HCT116 (cell line): ENCODE measurements around the gene ZNF322. TPM values are rescaled to one million over a fixed set of nuclear protein-coding genes. Genes with fewer than 3 reads are reported as not detected.

ENCODE experiments used
- ATAC-seq: fragments of 200-7000 bp; cut with Tn5 transposase; 2 replicates; pipeline ENCODE4 v1.9.1; 2020; ENCODE audit warnings: mild to moderate bottlenecking, moderate library complexity
- BruUV-seq: library from RNA; stranded (reverse); fragments of 400-500 nt; replicated peaks from 2 replicates; lab custom pipeline; 2021; lab: Mats Ljungman, UMichigan
- CTCF ChIA-PET: fragments of 300-600 bp; sonication (Branson Sonifier 250); formaldehyde crosslinking; loops from one replicate; lab custom pipeline; 2021; ENCODE audit warnings: antibody characterized with exemption; lab: Charles Lee
- POLR2A ChIA-PET: fragments of 300-600, 350-600 bp; sonication (Branson Sonifier 250); formaldehyde crosslinking; loops from one replicate; lab custom pipeline; 2021; ENCODE audit warnings: antibody characterized with exemption; lab: Charles Lee
- RAD21 ChIA-PET, 2 experiments: fragments of 300-600 bp; sonication (Branson Sonifier 250); formaldehyde crosslinking; loops; one replicate each; lab custom pipeline; 2023; ENCODE audit warnings: low total read pairs in 2 of 2; ENCODE audit not compliant: uncharacterized antibody in 2 of 2, unreplicated experiment in 2 of 2, low non-redundant PET in 1 of 2; lab: Charles Lee
- DNase-seq: peaks from one replicate; pipeline ENCODE4 v3.0.0-alpha.2; 2010; ENCODE audit warnings: low read depth, low spot score
- H2AFZ ChIP-seq: fragments of 200-600 bp; shearing (Covaris generic), sonication (generic); 2 replicates; pipeline ENCODE4 v1.6.1; 2017; ENCODE audit warnings: low read depth, mixed run types, mixed read lengths, antibody characterized with exemption, low read length; ENCODE audit not compliant: poor library complexity, severe bottlenecking
- H3K27ac ChIP-seq: 2 replicates; pipeline ENCODE4 v1.5.1; 2012; ENCODE audit warnings: low read depth, low read length
- H3K27me3 ChIP-seq: fragments of 200-600 bp; sonication (generic); 2 replicates; pipeline ENCODE4 v1.6.1; 2016; ENCODE audit warnings: mixed run types, low read length, mixed read lengths; ENCODE audit not compliant: insufficient read depth
- H3K36me3 ChIP-seq, 2 experiments: fragments of 200-500 bp in 1 of 2; fragments of 200-600 bp in 1 of 2; sonication (Bioruptor generic) in 1 of 2; sonication (generic) in 1 of 2; 2 replicates each; pipeline versions ENCODE4 v1.5.1 to v1.6.1; 2014 to 2016; ENCODE audit warnings: low read length in 2 of 2, inconsistent platforms in 1 of 2, mixed read lengths in 1 of 2, mixed run types in 1 of 2; ENCODE audit not compliant: insufficient read depth in 2 of 2, control insufficient read depth in 1 of 2
- H3K4me1 ChIP-seq, 2 experiments: fragments of 200-600 bp in 1 of 2; sonication (generic) in 1 of 2; 2 replicates each; pipeline versions ENCODE4 v1.5.1 to v1.6.1; 2012 to 2017; ENCODE audit warnings: low read length in 2 of 2, inconsistent platforms in 1 of 2, mild to moderate bottlenecking in 1 of 2, mixed read lengths in 1 of 2, mixed run types in 1 of 2, moderate library complexity in 1 of 2; ENCODE audit not compliant: insufficient read depth in 2 of 2, control insufficient read depth in 1 of 2
- H3K4me2 ChIP-seq: fragments of 200-600 bp; sonication (generic); 2 replicates; pipeline ENCODE4 v1.6.1; 2017; ENCODE audit warnings: mixed run types, low read length, mixed read lengths
- H3K4me3 ChIP-seq, 2 experiments: fragments of 200-600 bp in 1 of 2; sonication (generic) in 1 of 2; replicated peaks in 1 of 2; 2 replicates each; pipeline ENCODE4 v1.5.1; 2011 to 2016; ENCODE audit warnings: low read length in 2 of 2, control low read depth in 1 of 2, low read depth in 1 of 2, mild to moderate bottlenecking in 1 of 2, mixed read lengths in 1 of 2, mixed run types in 1 of 2
- H3K79me2 ChIP-seq: fragments of 200-600 bp; sonication (generic); 2 replicates; pipeline ENCODE4 v1.6.1; 2017; ENCODE audit warnings: mild to moderate bottlenecking, mixed run types, low read length, moderate library complexity, mixed read lengths; ENCODE audit not compliant: insufficient read depth
- H3K9ac ChIP-seq: fragments of 200-600 bp; sonication (generic); 2 replicates; pipeline ENCODE4 v1.6.1; 2016; ENCODE audit warnings: low read length, mixed read lengths
- H3K9me2 ChIP-seq: fragments of 200-600 bp; sonication (generic), shearing (Covaris generic); 2 replicates; pipeline ENCODE4 v1.6.1; 2017; ENCODE audit warnings: mixed run types, mild to moderate bottlenecking, moderate library complexity; ENCODE audit not compliant: insufficient read depth
- H3K9me3 ChIP-seq, 2 experiments: fragments of 200-500 bp in 1 of 2; fragments of 200-600 bp in 1 of 2; sonication (Bioruptor generic) in 1 of 2; sonication (generic) in 1 of 2; 2 replicates each; pipeline ENCODE4 v1.6.1; 2014 to 2017; ENCODE audit warnings: low read length in 2 of 2, mixed read lengths in 2 of 2, inconsistent platforms in 1 of 2, low read depth in 1 of 2, mild to moderate bottlenecking in 1 of 2, mixed run types in 1 of 2, moderate library complexity in 1 of 2; ENCODE audit not compliant: control insufficient read depth in 1 of 2, insufficient read depth in 1 of 2
- H4K20me1 ChIP-seq: fragments of 200-600 bp; sonication (generic), shearing (Covaris generic); 2 replicates; pipeline ENCODE4 v1.6.1; 2017; ENCODE audit warnings: mixed run types, mild to moderate bottlenecking, moderate library complexity; ENCODE audit not compliant: insufficient read depth
- CEBPB ChIP-seq: IDR thresholded peaks from 2 replicates; pipeline ENCODE4 v1.6.1; 2012; ENCODE audit warnings: low read depth
- CTCF ChIP-seq, 3 experiments: fragments of 200-600 bp in 1 of 3; sonication (generic) in 1 of 3; IDR thresholded peaks in 2 of 3; conservative IDR thresholded peaks in 1 of 3; 2 replicates each; pipeline ENCODE4 v1.5.1; 2012 to 2017; ENCODE audit warnings: low read depth in 2 of 3, low read length in 2 of 3, antibody characterized with exemption in 1 of 3, borderline replicate concordance in 1 of 3, control low read depth in 1 of 3, mild to moderate bottlenecking in 1 of 3, mixed read lengths in 1 of 3, mixed run types in 1 of 3, moderate library complexity in 1 of 3; ENCODE audit not compliant: insufficient read depth in 1 of 3
- EGR1 ChIP-seq: IDR thresholded peaks from 2 replicates; pipeline ENCODE4 v1.6.1; 2012; ENCODE audit warnings: low read depth
- ELF1 ChIP-seq: IDR thresholded peaks from 2 replicates; pipeline ENCODE4 v1.6.1; 2012; ENCODE audit warnings: low read depth, borderline replicate concordance
- EZH2 ChIP-seq: fragments of 200-600 bp; sonication (generic); IDR thresholded peaks from 2 replicates; pipeline ENCODE4 v1.6.1; 2017; ENCODE audit warnings: antibody characterized with exemption, mixed run types
- EZH2phosphoT487 ChIP-seq: fragments of 200-600 bp; IDR thresholded peaks from 2 replicates; pipeline ENCODE4 v1.6.1; 2018; ENCODE audit warnings: antibody characterized with exemption, borderline replicate concordance
- JUND ChIP-seq: IDR thresholded peaks from 2 replicates; pipeline ENCODE4 v1.6.1; 2012
- POLR2A ChIP-seq: IDR thresholded peaks from 2 replicates; pipeline ENCODE4 v1.7.0; 2011; ENCODE audit warnings: borderline replicate concordance; ENCODE audit not compliant: insufficient read depth, insufficient read length; ENCODE audit errors: extremely low read depth
- SIN3A ChIP-seq: IDR thresholded peaks from 2 replicates; pipeline ENCODE4 v1.6.1; 2012; ENCODE audit warnings: low read depth
- SRF ChIP-seq: IDR thresholded peaks from 2 replicates; pipeline ENCODE4 v1.6.1; 2012; ENCODE audit warnings: low read depth
- TCF7L2 ChIP-seq: IDR thresholded peaks from 2 replicates; pipeline ENCODE4 v1.7.0; 2011; ENCODE audit warnings: borderline replicate concordance, inconsistent platforms; ENCODE audit not compliant: insufficient read depth, insufficient read length; ENCODE audit errors: extremely low read depth
- YY1 ChIP-seq: IDR thresholded peaks from 2 replicates; pipeline ENCODE4 v1.6.1; 2011; ENCODE audit warnings: low read length, low read depth, moderate library complexity, mild to moderate bottlenecking; ENCODE audit not compliant: insufficient replicate concordance; ENCODE audit errors: extremely low read depth
- ZBTB33 ChIP-seq: IDR thresholded peaks from 2 replicates; pipeline ENCODE4 v1.6.1; 2011; ENCODE audit warnings: mild to moderate bottlenecking, low read length, moderate library complexity; ENCODE audit not compliant: insufficient replicate concordance; ENCODE audit errors: extremely low read depth
- ZNF274 ChIP-seq: fragments of 200-500 bp; sonication (Bioruptor generic); IDR thresholded peaks from 2 replicates; pipeline ENCODE4 v1.6.1; 2014; ENCODE audit warnings: mild to moderate bottlenecking, low read depth, low read length, inconsistent platforms
- intact Hi-C: fragments of 100-400 bp; cut with micrococcal nuclease; formaldehyde crosslinking; loops from 2 replicates; pipeline ENCODE4 v1.10.0; 2022
- total RNA-seq: library from RNA; stranded (reverse); gene quantifications from one replicate; pipeline ENCODE4 v1.2.1, GENCODE V29; 2021; ENCODE audit not compliant: unreplicated experiment
- TF ChIP-seq, protein P1 (sequence below): IDR thresholded peaks from 2 replicates; pipeline ENCODE4 v1.6.1; 2012; ENCODE audit warnings: low read depth
- TF ChIP-seq, protein P2 (sequence below): IDR thresholded peaks from 2 replicates; pipeline ENCODE4 v1.6.1; 2012

ZNF322 gene
- total RNA-seq, 1 experiment from 2014 or later: 22.9 TPM

- ChIA-PET POLR2A (no interaction called here), CTCF (no interaction called here), RAD21 (no interaction called here)
- BruUV-seq: no TSS peak
- Histone ChIP-seq H3K36me3 (0 out of 4 replicates have a peak, but pooled peaks cover 0 to 3% of the 10 kb centered on the region in 2 experiments), H3K4me1 (no peaks in the 10 kb centered on the region), H3K4me2 (no peak overlapping the region), H2AFZ (no peak overlapping the region), H3K27me3 (no peaks in the 10 kb centered on the region), H4K20me1 (no peaks in the 10 kb centered on the region), H3K27ac (no peak overlapping the region), H3K79me2 (no peaks in the 10 kb centered on the region), H3K9me2 (no peaks in the 10 kb centered on the region), H3K9me3 (no peaks in the 10 kb centered on the region; a peak in 1 of 4 replicates), H3K9ac (no peak overlapping the region)
- DNase-seq (no peak), ATAC-seq (no peak)
- intact Hi-C loops: no loop called here
- no peak for TF ChIP-seq SRF
- no peak for TF ChIP-seq JUND
- TF ChIP-seq EZH2: no peak
- no peak for TF ChIP-seq TCF7L2
- TF ChIP-seq, protein P1, sequence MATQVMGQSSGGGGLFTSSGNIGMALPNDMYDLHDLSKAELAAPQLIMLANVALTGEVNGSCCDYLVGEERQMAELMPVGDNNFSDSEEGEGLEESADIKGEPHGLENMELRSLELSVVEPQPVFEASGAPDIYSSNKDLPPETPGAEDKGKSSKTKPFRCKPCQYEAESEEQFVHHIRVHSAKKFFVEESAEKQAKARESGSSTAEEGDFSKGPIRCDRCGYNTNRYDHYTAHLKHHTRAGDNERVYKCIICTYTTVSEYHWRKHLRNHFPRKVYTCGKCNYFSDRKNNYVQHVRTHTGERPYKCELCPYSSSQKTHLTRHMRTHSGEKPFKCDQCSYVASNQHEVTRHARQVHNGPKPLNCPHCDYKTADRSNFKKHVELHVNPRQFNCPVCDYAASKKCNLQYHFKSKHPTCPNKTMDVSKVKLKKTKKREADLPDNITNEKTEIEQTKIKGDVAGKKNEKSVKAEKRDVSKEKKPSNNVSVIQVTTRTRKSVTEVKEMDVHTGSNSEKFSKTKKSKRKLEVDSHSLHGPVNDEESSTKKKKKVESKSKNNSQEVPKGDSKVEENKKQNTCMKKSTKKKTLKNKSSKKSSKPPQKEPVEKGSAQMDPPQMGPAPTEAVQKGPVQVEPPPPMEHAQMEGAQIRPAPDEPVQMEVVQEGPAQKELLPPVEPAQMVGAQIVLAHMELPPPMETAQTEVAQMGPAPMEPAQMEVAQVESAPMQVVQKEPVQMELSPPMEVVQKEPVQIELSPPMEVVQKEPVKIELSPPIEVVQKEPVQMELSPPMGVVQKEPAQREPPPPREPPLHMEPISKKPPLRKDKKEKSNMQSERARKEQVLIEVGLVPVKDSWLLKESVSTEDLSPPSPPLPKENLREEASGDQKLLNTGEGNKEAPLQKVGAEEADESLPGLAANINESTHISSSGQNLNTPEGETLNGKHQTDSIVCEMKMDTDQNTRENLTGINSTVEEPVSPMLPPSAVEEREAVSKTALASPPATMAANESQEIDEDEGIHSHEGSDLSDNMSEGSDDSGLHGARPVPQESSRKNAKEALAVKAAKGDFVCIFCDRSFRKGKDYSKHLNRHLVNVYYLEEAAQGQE: no peak
- TF ChIP-seq SIN3A: no peak
- TF ChIP-seq EGR1: no peak
- TF ChIP-seq EZH2phosphoT487: no peak
- no peak for TF ChIP-seq ZBTB33
- no peak for TF ChIP-seq POLR2A
- TF ChIP-seq CEBPB: no peak
- no peak for TF ChIP-seq YY1
- no peak for TF ChIP-seq ZNF274
- TF ChIP-seq CTCF (IDR thresholded peaks at IDR 0.05 in 2 of 3, conservative IDR thresholded peaks at IDR 0.05 in 1 of 3; ENCODE audit: borderline replicate concordance in 1 of 3, insufficient read depth in 1 of 3, low read depth in 2 of 3, low read length in 2 of 3): no peak
- TF ChIP-seq, protein P2, sequence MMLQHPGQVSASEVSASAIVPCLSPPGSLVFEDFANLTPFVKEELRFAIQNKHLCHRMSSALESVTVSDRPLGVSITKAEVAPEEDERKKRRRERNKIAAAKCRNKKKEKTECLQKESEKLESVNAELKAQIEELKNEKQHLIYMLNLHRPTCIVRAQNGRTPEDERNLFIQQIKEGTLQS: no peak
- no peak for TF ChIP-seq ELF1
- TF ChIP-seq, all 23 proteins: peak for 0
- no peak overlapping the region for H3K4me3 ChIP-seq
Observed at GRCh38 chr6:26627843-26628242, 31.7 kb downstream of the ZNF322 start.
